Smooth muscle cell (in vitro differentiated cells): Measurements from ENCODE around the gene S100A5. TPM values are rescaled to one million over a fixed set of nuclear protein-coding genes. Genes with fewer than 3 reads are reported as not detected.
A peak's percentile ranks its signal among the peaks of the same experiment; 100 is the strongest.

ENCODE experiments used
- DNase-seq: peaks from one replicate; lab custom pipeline; 2025; ENCODE audit not compliant: unreplicated experiment; lab: John Stamatoyannopoulos, UW
- H2AFZ ChIP-seq: fragments of 200-600 bp; sonication (generic); 2 replicates; pipeline ENCODE4 v1.6.0; 2016; ENCODE audit warnings: antibody characterized with exemption, low read depth, mild to moderate bottlenecking
- H3F3A ChIP-seq: fragments of 200-600 bp; sonication (generic); 2 replicates; pipeline ENCODE4 v1.6.0; 2017; ENCODE audit warnings: antibody characterized with exemption, low read depth
- H3K27ac ChIP-seq: fragments of 200-600 bp; sonication (generic); 2 replicates; pipeline ENCODE4 v1.5.1; 2016; ENCODE audit warnings: low read depth, mild to moderate bottlenecking
- H3K27me3 ChIP-seq: fragments of 200-600 bp; sonication (generic); 2 replicates; pipeline ENCODE4 v1.6.1; 2016; ENCODE audit warnings: low read depth, mild to moderate bottlenecking
- H3K36me3 ChIP-seq: fragments of 200-600 bp; sonication (generic); 2 replicates; pipeline ENCODE4 v1.5.1; 2016; ENCODE audit warnings: low read depth
- H3K4me1 ChIP-seq: fragments of 200-600 bp; sonication (generic); 2 replicates; pipeline ENCODE4 v1.5.1; 2016; ENCODE audit warnings: low read depth
- H3K4me2 ChIP-seq: fragments of 200-600 bp; sonication (generic); 2 replicates; pipeline ENCODE4 v1.6.0; 2016; ENCODE audit warnings: mild to moderate bottlenecking
- H3K4me3 ChIP-seq: fragments of 200-600 bp; sonication (generic); 2 replicates; pipeline ENCODE4 v1.5.1; 2016; ENCODE audit warnings: mild to moderate bottlenecking
- H3K79me2 ChIP-seq: fragments of 200-600 bp; sonication (generic); 2 replicates; pipeline ENCODE4 v1.6.0; 2016; ENCODE audit warnings: low read depth, mild to moderate bottlenecking
- H3K9ac ChIP-seq: fragments of 200-600 bp; sonication (generic); 2 replicates; pipeline ENCODE4 v1.6.0; 2016; ENCODE audit warnings: low read depth
- H3K9me3 ChIP-seq: fragments of 200-600 bp; sonication (generic); replicated peaks from 2 replicates; pipeline ENCODE4 v1.5.1; 2016; ENCODE audit warnings: low read depth
- H4K20me1 ChIP-seq: fragments of 200-600 bp; sonication (generic); 2 replicates; pipeline ENCODE4 v1.6.0; 2016; ENCODE audit warnings: low read depth
- WGBS: methylation state at CpG from one replicate; pipeline ENCODE4 v1.1.7; 2016; ENCODE audit warnings: low lambda C conversion rate; 5-methylcytosine and 5-hydroxymethylcytosine counted together
- polyA plus RNA-seq: library from polyadenylated mRNA; unstranded; fragments of >200 nt; fragmentation: Nextera tagmentation; extraction: Ambion mirVana; gene quantifications from 2 replicates; pipeline ENCODE4 v1.2.1, GENCODE V29; 2016
- total RNA-seq: library from RNA; depleted of rRNA; stranded (reverse); fragments of >200 nt; gene quantifications from 2 replicates; pipeline ENCODE4 v1.2.3, GENCODE V29; 2014
- TF ChIP-seq, protein P1 (sequence below): fragments of 200-600 bp; sonication (generic); IDR thresholded peaks from 2 replicates; pipeline ENCODE4 v1.5.1; 2017; ENCODE audit warnings: borderline replicate concordance, mild to moderate bottlenecking, antibody characterized with exemption; ENCODE audit not compliant: insufficient read depth, poor library complexity, severe bottlenecking

Gene S100A5
- total and polyA plus RNA-seq, 2 experiments from 2014 or later = 1.6 to 6.2 TPM

DNA sequence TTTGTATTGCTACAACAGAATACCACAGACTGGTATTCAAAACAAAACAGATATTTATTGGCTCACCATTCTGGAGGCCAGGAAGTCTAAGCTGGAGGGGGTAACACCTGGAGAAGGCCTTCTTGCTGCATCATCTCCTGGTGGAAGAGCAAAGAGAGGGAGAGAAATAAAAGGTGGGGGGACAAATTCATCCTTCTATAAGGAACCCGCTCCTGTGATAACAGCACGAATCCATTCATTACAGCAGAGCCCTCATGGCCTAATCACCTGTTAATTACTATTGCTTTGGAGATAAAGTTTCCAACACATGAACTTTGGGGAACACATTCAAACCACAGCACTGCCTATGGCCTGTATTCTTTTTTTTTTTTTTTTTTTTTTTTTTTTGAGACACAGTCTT lies 19.5 kb upstream of the S100A5 start:
- 96% methylated on average over 2 of the region's 2 CpGs for WGBS
- no peak overlapping the region for H3K27ac ChIP-seq
- TF ChIP-seq, protein P1, sequence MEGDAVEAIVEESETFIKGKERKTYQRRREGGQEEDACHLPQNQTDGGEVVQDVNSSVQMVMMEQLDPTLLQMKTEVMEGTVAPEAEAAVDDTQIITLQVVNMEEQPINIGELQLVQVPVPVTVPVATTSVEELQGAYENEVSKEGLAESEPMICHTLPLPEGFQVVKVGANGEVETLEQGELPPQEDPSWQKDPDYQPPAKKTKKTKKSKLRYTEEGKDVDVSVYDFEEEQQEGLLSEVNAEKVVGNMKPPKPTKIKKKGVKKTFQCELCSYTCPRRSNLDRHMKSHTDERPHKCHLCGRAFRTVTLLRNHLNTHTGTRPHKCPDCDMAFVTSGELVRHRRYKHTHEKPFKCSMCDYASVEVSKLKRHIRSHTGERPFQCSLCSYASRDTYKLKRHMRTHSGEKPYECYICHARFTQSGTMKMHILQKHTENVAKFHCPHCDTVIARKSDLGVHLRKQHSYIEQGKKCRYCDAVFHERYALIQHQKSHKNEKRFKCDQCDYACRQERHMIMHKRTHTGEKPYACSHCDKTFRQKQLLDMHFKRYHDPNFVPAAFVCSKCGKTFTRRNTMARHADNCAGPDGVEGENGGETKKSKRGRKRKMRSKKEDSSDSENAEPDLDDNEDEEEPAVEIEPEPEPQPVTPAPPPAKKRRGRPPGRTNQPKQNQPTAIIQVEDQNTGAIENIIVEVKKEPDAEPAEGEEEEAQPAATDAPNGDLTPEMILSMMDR = no peak

DNA sequence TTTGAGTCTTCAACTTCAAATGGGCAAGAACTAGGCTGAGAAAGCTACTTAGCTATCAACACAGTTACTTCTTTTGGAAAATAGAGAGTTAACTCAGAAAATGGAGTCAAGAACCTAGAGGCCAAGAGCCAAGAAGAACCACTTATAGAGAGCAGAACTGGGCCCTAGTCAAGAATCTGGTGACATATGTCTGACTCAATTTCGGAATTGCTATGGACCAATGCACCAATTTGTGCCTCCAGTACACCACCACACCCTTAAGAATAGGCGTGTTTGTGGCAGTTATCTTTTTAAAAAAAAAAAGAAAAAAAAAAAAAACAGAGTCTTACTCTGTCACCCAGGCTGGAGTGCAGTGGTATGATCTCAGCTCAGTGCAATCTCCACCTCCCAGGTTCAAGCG lies 17.1 kb upstream of the S100A5 start:
- Histone ChIP-seq H3K27me3 (no peaks in the 10 kb centered on the region), H3K9ac (no peak overlapping the region), H2AFZ (no peak overlapping the region), H3K4me1 (no peaks in the 10 kb centered on the region), H3K79me2 (no peaks in the 10 kb centered on the region), H3K36me3 (no peaks in the 10 kb centered on the region), H3K27ac (no peak overlapping the region), H3F3A (no peaks in the 10 kb centered on the region), H3K4me3 (no peak overlapping the region), H3K4me2 (no peak overlapping the region), H3K9me3 (no peaks in the 10 kb centered on the region), H4K20me1 (no peaks in the 10 kb centered on the region)
- DNase-seq = no peak
- TF ChIP-seq, protein P1 = no peak
- 77% methylated on average over 3 of the region's 3 CpGs for WGBS

More for the DNA sequence above, 19.5 kb upstream of the S100A5 start:
- H4K20me1 ChIP-seq = no peaks in the 10 kb centered on the region
- H3K9ac ChIP-seq = no peak overlapping the region
- no peak overlapping the region for H3K4me2 ChIP-seq
- peaks cover 4% of the 10 kb centered on the region for H3K4me1 ChIP-seq
- no peak for DNase-seq
- H3K36me3 ChIP-seq = no peaks in the 10 kb centered on the region
- no peaks in the 10 kb centered on the region for H3F3A ChIP-seq
- H3K9me3 ChIP-seq = no peaks in the 10 kb centered on the region
- no peaks in the 10 kb centered on the region for H3K27me3 ChIP-seq
- H3K79me2 ChIP-seq = no peaks in the 10 kb centered on the region
- H3K4me3 ChIP-seq = no peak overlapping the region
- no peak overlapping the region for H2AFZ ChIP-seq

DNA sequence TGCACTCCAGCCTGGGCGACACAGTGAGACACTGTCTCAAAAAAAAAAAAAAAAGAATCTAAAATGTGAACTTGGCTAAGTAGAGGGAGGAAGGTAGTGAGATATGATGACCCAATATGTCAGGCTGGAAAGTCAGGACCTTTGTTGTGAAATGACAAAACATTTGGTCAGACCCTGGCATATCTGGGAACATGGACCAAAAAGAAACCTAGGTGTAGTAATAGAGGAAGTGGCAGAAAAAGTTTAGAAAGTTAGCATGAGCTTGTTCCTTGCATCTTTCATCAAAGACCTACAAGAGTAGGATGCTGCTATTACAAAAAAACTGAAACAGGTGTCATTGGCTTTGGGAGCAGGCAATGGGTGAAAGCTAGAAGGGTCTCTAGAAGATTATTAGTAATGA lies 15.6 kb upstream of the S100A5 start:
- no peak overlapping the region for H3K4me3 ChIP-seq
- H3K27ac ChIP-seq = no peak overlapping the region
- H4K20me1 ChIP-seq = no peaks in the 10 kb centered on the region
- WGBS = 92% methylated on average over 1 of the region's 1 CpG
- H3K9ac ChIP-seq = no peak overlapping the region
- DNase-seq = no peak
- no peaks in the 10 kb centered on the region for H3K79me2 ChIP-seq
- H3K4me2 ChIP-seq = no peak overlapping the region
- no peaks in the 10 kb centered on the region for H3K4me1 ChIP-seq
- TF ChIP-seq, protein P1 = no peak
- no peaks in the 10 kb centered on the region for H3K27me3 ChIP-seq
- no peaks in the 10 kb centered on the region for H3K36me3 ChIP-seq
- H3F3A ChIP-seq = no peaks in the 10 kb centered on the region
- H3K9me3 ChIP-seq = no peaks in the 10 kb centered on the region
- no peak overlapping the region for H2AFZ ChIP-seq

DNA sequence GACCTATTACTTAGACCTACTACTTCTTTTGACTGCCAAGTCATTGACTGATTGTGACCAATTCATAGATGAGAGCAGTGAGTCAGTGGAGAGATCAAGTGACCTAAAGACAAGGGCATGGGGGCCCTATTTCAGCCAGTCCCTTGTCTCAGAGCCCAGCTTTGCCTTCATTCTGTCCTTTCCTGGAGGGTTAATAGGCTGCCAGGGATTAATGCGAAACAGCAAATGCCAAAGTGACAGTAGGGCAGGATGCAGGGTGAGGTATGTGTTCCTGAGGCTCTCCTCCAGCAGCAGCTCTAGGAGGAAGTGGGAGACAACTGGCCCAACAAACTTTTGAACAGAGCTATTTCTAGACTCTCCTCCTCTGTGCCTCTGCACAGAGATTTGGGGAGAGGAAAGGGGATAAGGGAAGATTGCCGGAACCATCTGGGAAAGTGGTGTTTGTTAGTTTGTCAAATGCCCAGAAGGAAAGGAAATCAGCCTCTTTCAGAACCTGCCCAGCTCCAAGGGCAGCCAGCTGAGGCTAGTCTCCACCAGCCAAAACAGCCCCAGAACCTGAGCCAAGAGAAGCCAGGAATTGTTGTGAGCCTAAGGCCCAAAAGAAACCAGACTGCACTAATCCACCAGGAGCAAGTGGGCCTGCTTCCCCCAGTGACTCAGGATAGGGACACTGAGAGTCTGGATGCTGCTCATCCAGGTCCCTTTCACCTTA lies 13.3 kb upstream of the S100A5 start:
- Histone ChIP-seq H3K4me3 (no peak overlapping the region), H3F3A (no peaks in the 10 kb centered on the region), H3K9ac (no peak overlapping the region), H4K20me1 (no peaks in the 10 kb centered on the region), H3K27ac (peak overlapping the region; percentile 25), H3K9me3 (no peaks in the 10 kb centered on the region), H3K36me3 (no peaks in the 10 kb centered on the region), H2AFZ (no peak overlapping the region), H3K79me2 (no peaks in the 10 kb centered on the region), H3K27me3 (no peaks in the 10 kb centered on the region), H3K4me2 (no peak overlapping the region), H3K4me1 (peaks cover 2% of the 10 kb centered on the region)
- DNase-seq = no peak
- WGBS = 91% methylated on average over 2 of the region's 2 CpGs
- TF ChIP-seq, protein P1 = no peak
